ENCODE results near the gene KRT71.

- TF ChIP-seq CTCF (IDR thresholded peaks at IDR 0.05) (no peak), ATF1 (CRISPR knock-in tag; IDR thresholded peaks at IDR 0.05) (no peak), TEAD4 (CRISPR knock-in tag; IDR thresholded peaks at IDR 0.05) (no peak), ZBTB21 (CRISPR knock-in tag; IDR thresholded peaks at IDR 0.05; ENCODE audit: borderline replicate concordance) (no peak), E2F1 (CRISPR knock-in tag; IDR thresholded peaks at IDR 0.05) (no peak), CBFB (CRISPR knock-in tag; IDR thresholded peaks at IDR 0.05; ENCODE audit: low read depth) (no peak), MAX (CRISPR knock-in tag; IDR thresholded peaks at IDR 0.05) (no peak)
- TF ChIP-seq, protein P1, sequence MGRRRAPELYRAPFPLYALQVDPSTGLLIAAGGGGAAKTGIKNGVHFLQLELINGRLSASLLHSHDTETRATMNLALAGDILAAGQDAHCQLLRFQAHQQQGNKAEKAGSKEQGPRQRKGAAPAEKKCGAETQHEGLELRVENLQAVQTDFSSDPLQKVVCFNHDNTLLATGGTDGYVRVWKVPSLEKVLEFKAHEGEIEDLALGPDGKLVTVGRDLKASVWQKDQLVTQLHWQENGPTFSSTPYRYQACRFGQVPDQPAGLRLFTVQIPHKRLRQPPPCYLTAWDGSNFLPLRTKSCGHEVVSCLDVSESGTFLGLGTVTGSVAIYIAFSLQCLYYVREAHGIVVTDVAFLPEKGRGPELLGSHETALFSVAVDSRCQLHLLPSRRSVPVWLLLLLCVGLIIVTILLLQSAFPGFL (CRISPR knock-in tag; IDR thresholded peaks at IDR 0.05; ENCODE audit: borderline replicate concordance), result no peak
Measured at GRCh38 chr12:52600941-52601481, 48.1 kb upstream of the KRT71 start, which contains the start of gene KRT72.

Measured in WTC11 (cell line).